Measurements from ENCODE around the gene IL26. TPM values are rescaled to one million over a fixed set of nuclear protein-coding genes. Genes with fewer than 3 reads are reported as not detected.
"Not testable (repeated sequence)": the region's sequence is repeated elsewhere in the genome, so short reads cannot be mapped to it uniquely, and the experiment has no call there.

IL26 gene
- total and polyA plus RNA-seq, 5 experiments from 2014 or later, result 0.54 TPM; not detected in 4

GRCh38 chr12:68221497-68221896 lies 4.1 kb downstream of the IL26 start:
- Mint-ChIP-seq H3K27ac (no peak overlapping the region), H3K9me3 (no peaks in the 10 kb centered on the region), H3K4me1 (peaks cover 3 to 9% (median 7%) of the 10 kb centered on the region in 4 donors), H3K27me3 (peaks cover 0 to 4% (median 0%) of the 10 kb centered on the region in 5 donors), H3K4me3 (no peak overlapping the region), H3K36me3 (no peaks in the 10 kb centered on the region)
- ATAC-seq (no peak), DNase-seq (no peak)
- POLR2A ChIA-PET, result interaction anchor here (1.1 kb wide), 1 partner anchor 99 kb away, joined by 5 read pairs; no protein-coding TSS in a partner anchor

DNA sequence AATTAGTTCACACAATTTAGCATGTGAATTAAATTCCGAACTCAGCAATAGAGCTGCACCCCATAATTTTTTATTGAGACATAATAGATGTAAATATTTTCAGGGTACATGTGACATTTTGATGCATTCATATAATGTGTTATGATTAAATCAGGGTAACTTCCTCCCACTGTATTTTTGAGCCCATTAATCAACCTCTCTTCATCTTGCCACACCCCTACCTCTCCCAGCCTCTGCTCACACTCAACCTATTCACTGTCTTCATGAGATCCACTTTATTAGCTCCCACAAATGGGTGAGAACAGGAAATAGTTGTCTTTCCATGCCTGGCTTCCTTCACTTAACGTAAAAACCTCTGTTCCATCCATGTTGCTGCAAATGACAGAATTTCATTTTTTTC lies 14.7 kb downstream of the IL26 start:
- no peak overlapping the region for H3K4me3 Mint-ChIP-seq
- peaks cover 0 to 9% (median 2%) of the 10 kb centered on the region in 9 donors for H3K9me3 Mint-ChIP-seq
- H3K27ac Mint-ChIP-seq, result no peak overlapping the region
- POLR2A ChIA-PET, result no interaction called here
- no peak for ATAC-seq
- DNase-seq, result no peak
- H3K36me3 Mint-ChIP-seq, result peaks cover 0 to 8% (median 0%) of the 10 kb centered on the region in 3 donors
- H3K4me1 Mint-ChIP-seq, result peaks cover 7 to 18% (median 11%) of the 10 kb centered on the region in 4 donors
- peaks cover 0 to 2% (median 0%) of the 10 kb centered on the region in 5 donors for H3K27me3 Mint-ChIP-seq

- H3K9me3 Mint-ChIP-seq, POLR2A ChIA-PET, H3K36me3 Mint-ChIP-seq, H3K4me3 Mint-ChIP-seq, DNase-seq, H3K27me3 Mint-ChIP-seq, H3K27ac Mint-ChIP-seq, ATAC-seq: not testable (repeated sequence)
- H3K4me1 Mint-ChIP-seq, result peaks cover 7 to 18% (median 11%) of the 10 kb centered on the region in 4 donors
Observed at GRCh38 chr12:68209048-68209728, 16.4 kb downstream of the IL26 start.

DNA sequence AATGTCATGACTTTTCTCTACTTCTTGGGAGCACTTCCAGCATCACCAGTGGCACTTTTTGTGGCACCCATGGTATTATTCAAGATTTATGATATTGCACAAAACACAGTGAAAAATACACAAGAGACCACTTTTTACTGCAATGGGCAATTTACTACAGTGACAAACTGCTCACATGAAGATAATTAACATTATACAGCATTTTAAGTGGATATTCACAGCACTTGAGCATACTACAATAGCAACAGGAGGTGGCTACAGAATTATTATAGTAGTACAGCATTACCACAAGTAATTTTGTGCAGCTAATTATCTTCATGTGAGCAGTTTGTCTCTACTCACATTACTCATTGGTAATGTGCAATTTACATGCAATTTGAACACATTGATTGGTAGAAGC lies 18.3 kb downstream of the IL26 start:
- Mint-ChIP-seq H3K36me3 (peaks cover 0 to 8% (median 0%) of the 10 kb centered on the region in 3 donors), H3K4me3 (no peak overlapping the region), H3K27ac (no peak overlapping the region), H3K27me3 (peaks cover 0 to 2% (median 0%) of the 10 kb centered on the region in 5 donors), H3K9me3 (peaks cover 0 to 7% (median 2%) of the 10 kb centered on the region in 9 donors), H3K4me1 (peaks cover 12 to 32% (median 21%) of the 10 kb centered on the region in 4 donors)
- DNase-seq (no peak), ATAC-seq (no peak)
- POLR2A ChIA-PET, result interaction anchor here (1.2 kb wide), 1 partner anchor 26 kb away, joined by 3 read pairs; no protein-coding TSS in a partner anchor

DNA sequence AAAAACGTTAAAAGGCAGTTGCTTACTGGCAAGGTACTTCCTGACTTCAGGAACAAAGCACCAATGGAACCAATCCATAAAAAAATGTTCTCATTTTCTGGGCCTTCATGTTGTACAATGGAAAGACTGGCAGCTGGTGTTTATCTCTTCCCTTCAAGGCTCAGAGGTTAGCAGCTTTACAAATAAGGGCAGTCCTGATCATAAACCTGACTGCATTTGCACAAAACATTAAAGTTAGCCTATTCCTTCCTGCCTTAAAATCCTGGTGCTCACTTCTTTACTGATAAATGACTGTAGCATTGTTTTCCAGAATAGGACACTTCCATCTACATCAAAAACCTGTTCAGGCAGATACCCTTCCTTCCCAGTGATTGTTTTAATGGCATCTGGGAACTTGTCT lies 19.2 kb downstream of the IL26 start:
- Mint-ChIP-seq H3K36me3 (no peaks in the 10 kb centered on the region), H3K27me3 (peaks cover 0 to 2% (median 0%) of the 10 kb centered on the region in 5 donors), H3K4me1 (peaks cover 8 to 24% (median 17%) of the 10 kb centered on the region in 4 donors), H3K9me3 (peaks cover 0 to 2% (median 0%) of the 10 kb centered on the region in 9 donors), H3K27ac (no peak overlapping the region), H3K4me3 (no peak overlapping the region)
- ATAC-seq, result no peak
- no peak for DNase-seq
- POLR2A ChIA-PET, result no interaction called here

DNA sequence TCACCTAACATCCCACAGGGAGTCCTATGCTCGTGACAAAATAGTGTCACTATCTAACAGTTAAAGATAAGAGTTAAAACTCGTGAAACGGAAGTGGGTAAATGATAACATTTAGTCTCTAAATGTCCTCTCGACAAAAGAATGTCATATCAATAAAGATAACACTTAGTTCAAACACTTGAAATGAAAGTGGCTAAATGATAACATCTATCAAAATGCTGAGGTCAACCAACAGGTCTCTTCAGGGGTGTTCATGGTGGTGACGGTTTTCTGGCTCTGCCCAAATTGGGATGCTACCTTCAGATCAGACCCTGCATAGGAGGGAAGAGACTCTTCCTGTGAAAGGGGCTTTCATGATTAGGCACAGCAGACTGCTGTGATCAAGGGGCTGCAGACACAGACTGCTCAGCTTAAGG lies 22.1 kb downstream of the IL26 start:
- Mint-ChIP-seq H3K36me3 (no peaks in the 10 kb centered on the region), H3K27me3 (no peaks in the 10 kb centered on the region), H3K9me3 (peaks cover 0 to 2% (median 0%) of the 10 kb centered on the region in 9 donors), H3K27ac (peak overlapping the region in 4 of 10 donors; percentile 1 to 32 (median 6)), H3K4me1 (peaks cover 10 to 37% (median 32%) of the 10 kb centered on the region in 4 donors), H3K4me3 (peak overlapping the region in 3 of 10 donors; percentile 0 to 19 (median 8))
- POLR2A ChIA-PET, result interaction anchor here (0.8 kb wide), 1 partner anchor 9 kb away, joined by 5 read pairs; no protein-coding TSS in a partner anchor
- ATAC-seq, result peak; percentile 44 to 75
- no peak for DNase-seq

DNA sequence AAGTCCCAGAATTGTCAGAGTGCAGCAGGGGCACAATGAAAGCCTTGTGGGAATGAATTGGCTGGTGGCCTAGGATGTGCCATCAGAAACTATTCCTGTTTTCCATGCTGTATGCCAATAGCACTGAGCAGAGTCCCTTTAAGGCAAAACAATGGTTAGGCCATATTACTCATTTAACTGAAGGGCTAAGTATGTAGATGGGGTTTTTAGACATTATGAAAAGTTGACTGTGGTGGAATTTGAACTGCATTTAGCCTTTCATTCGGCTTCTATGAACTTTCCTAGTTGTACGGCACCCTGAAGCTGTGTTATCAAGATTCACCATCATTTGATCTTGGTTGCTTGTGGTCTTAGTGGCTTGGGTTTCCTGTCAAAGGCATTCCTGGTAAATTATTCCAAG lies 24.8 kb downstream of the IL26 start:
- no peaks in the 10 kb centered on the region for H3K36me3 Mint-ChIP-seq
- H3K4me3 Mint-ChIP-seq, result no peak overlapping the region
- H3K9me3 Mint-ChIP-seq, result no peaks in the 10 kb centered on the region
- peaks cover 10 to 37% (median 32%) of the 10 kb centered on the region in 4 donors for H3K4me1 Mint-ChIP-seq
- H3K27me3 Mint-ChIP-seq, result no peaks in the 10 kb centered on the region
- DNase-seq, result no peak
- POLR2A ChIA-PET, result no interaction called here
- peak overlapping the region in 1 of 10 donors; percentile 36 for H3K27ac Mint-ChIP-seq
- no peak for ATAC-seq

DNA sequence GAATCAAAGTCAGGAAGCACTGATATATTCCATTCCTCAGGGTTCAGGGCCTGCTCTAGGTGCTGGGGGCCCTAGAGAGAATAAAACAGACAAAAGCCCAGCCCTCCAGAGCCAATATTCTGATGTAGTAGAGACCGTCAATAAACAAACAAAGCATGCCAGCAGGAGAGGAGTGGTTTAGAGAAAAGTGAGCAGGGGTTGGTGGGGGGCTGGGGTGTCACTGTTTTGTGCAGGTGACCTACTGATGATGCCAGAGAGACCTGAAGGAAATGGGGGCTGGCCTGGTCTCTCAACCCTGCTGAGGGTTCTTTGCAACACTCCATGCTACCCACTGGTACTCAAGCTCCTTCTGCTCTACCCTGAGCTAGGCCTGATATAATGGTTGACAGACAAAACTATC lies 26.5 kb downstream of the IL26 start:
- ATAC-seq (no peak), DNase-seq (no peak)
- H3K27me3 Mint-ChIP-seq, result no peaks in the 10 kb centered on the region
- no peaks in the 10 kb centered on the region for H3K36me3 Mint-ChIP-seq
- H3K4me1 Mint-ChIP-seq, result peaks cover 10 to 37% (median 32%) of the 10 kb centered on the region in 4 donors
- H3K9me3 Mint-ChIP-seq, result no peaks in the 10 kb centered on the region
- H3K4me3 Mint-ChIP-seq, result no peak overlapping the region
- no peak overlapping the region for H3K27ac Mint-ChIP-seq
- POLR2A ChIA-PET, result no interaction called here

GRCh38 chr12:68198507-68199086 lies 27.0 kb downstream of the IL26 start:
- DNase-seq, result no peak
- H3K4me3 Mint-ChIP-seq, result peak overlapping the region in 2 of 10 donors; percentile 50 to 82
- H3K27me3 Mint-ChIP-seq, result peaks cover 0 to 2% (median 0%) of the 10 kb centered on the region in 5 donors
- H3K36me3 Mint-ChIP-seq, result no peaks in the 10 kb centered on the region
- H3K9me3 Mint-ChIP-seq, result no peaks in the 10 kb centered on the region
- no peak for ATAC-seq
- H3K4me1 Mint-ChIP-seq, result peaks cover 12 to 34% (median 30%) of the 10 kb centered on the region in 4 donors
- peak overlapping the region in 1 of 10 donors; percentile 63 for H3K27ac Mint-ChIP-seq
- POLR2A ChIA-PET, result interaction anchor here (2.2 kb wide), 1 partner anchor 17 kb away, joined by 7 read pairs; no protein-coding TSS in a partner anchor

GRCh38 chr12:68190301-68190700 lies 35.3 kb downstream of the IL26 start:
- POLR2A ChIA-PET, result interaction anchor here (1.2 kb wide), 1 partner anchor 14 kb away, joined by 3 read pairs; no protein-coding TSS in a partner anchor
- no peak for ATAC-seq
- Mint-ChIP-seq H3K4me1 (peaks cover 11 to 31% (median 16%) of the 10 kb centered on the region in 4 donors), H3K27me3 (peaks cover 0 to 2% (median 0%) of the 10 kb centered on the region in 5 donors), H3K9me3 (no peaks in the 10 kb centered on the region), H3K36me3 (no peaks in the 10 kb centered on the region), H3K27ac (peak overlapping the region in 7 of 10 donors; percentile 1 to 92 (median 72)), H3K4me3 (peak overlapping the region in 8 of 10 donors; percentile 11 to 70 (median 42))
- DNase-seq, result no peak

DNA sequence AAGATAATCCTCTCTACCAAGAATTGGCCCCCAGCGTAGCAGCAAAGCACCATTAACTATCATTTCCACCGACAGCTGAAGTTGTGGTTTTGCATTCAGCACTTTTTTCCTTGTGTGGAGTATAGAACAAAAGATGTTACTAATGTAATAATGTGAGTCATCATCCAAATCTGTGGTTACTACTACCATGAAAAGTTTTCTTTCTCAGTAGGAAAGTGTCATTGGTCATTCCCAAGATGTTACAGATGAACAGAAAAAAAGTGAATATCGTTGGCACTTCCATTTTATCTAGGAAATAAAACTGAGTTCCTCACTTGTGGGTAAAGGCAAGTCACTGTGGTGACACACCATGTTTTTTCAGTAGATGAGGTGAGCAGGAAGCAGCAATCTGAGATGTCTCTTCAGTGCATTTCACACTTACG lies 35.8 kb downstream of the IL26 start:
- Mint-ChIP-seq H3K36me3 (no peaks in the 10 kb centered on the region), H3K4me1 (peaks cover 11 to 31% (median 16%) of the 10 kb centered on the region in 4 donors), H3K4me3 (peak overlapping the region in 8 of 10 donors; percentile 33 to 74 (median 64)), H3K9me3 (no peaks in the 10 kb centered on the region), H3K27ac (peak overlapping the region in 8 of 10 donors; percentile 43 to 92 (median 82)), H3K27me3 (peaks cover 0 to 2% (median 0%) of the 10 kb centered on the region in 5 donors)
- DNase-seq (peak in 5 of 10 donors; percentile 10 to 49 (median 38)), ATAC-seq (peak; percentile 84 to 93)
- POLR2A ChIA-PET, result interaction anchor here (1.2 kb wide), 1 partner anchor 14 kb away, joined by 3 read pairs; no protein-coding TSS in a partner anchor

DNA sequence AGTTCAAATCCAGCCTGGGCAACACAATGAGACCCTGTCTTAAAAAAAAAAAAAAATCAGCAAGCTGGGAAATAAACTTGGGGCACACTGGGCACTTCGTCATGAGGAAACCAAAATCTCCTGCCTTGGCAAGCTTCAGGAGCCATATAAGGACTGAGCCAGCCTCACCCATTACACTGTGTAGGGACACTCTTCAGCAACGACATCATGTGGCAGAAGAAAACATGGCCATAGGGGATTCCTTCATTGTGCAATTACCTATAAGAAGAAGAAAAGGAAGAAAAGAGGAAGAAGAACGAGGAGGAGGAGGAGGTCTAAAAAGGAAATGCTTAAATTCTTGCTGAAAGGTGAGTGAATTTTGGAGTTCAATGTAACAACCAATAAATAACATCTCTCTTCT lies 40.0 kb downstream of the IL26 start:
- Mint-ChIP-seq H3K4me1 (peaks cover 15 to 43% (median 28%) of the 10 kb centered on the region in 4 donors), H3K27ac (no peak overlapping the region), H3K27me3 (no peaks in the 10 kb centered on the region), H3K9me3 (no peaks in the 10 kb centered on the region), H3K36me3 (no peaks in the 10 kb centered on the region), H3K4me3 (no peak overlapping the region)
- ATAC-seq, result no peak
- POLR2A ChIA-PET, result interaction anchor here (0.5 to 0.6 kb wide), 2 partner anchors 108 to 1314 kb away, joined by 3 read pairs; no protein-coding TSS in a partner anchor
- no peak for DNase-seq
